Suprapubic skin (tissue), 3 donors: Measurements from ENCODE around the gene FLOT2.

Experiments
- POLR2AphosphoS5 ChIP-seq, 3 donors: sonication (generic); formaldehyde crosslinking; IDR thresholded peaks; one replicate each; pipeline ENCODE4 v1.6.1; 2017; ENCODE audit warnings: antibody characterized with exemption in 3 of 3
- TF ChIP-seq, protein P1 (sequence below), 2 donors: fragments of 200-600 bp in 1 of 2; fragments of 450-650 bp in 1 of 2; sonication (generic) in 1 of 2; IDR thresholded peaks; one replicate each; pipeline ENCODE4 v1.5.1; 2016 to 2019; ENCODE audit warnings: antibody characterized with exemption in 2 of 2, mild to moderate bottlenecking in 1 of 2, moderate library complexity in 1 of 2

DNA sequence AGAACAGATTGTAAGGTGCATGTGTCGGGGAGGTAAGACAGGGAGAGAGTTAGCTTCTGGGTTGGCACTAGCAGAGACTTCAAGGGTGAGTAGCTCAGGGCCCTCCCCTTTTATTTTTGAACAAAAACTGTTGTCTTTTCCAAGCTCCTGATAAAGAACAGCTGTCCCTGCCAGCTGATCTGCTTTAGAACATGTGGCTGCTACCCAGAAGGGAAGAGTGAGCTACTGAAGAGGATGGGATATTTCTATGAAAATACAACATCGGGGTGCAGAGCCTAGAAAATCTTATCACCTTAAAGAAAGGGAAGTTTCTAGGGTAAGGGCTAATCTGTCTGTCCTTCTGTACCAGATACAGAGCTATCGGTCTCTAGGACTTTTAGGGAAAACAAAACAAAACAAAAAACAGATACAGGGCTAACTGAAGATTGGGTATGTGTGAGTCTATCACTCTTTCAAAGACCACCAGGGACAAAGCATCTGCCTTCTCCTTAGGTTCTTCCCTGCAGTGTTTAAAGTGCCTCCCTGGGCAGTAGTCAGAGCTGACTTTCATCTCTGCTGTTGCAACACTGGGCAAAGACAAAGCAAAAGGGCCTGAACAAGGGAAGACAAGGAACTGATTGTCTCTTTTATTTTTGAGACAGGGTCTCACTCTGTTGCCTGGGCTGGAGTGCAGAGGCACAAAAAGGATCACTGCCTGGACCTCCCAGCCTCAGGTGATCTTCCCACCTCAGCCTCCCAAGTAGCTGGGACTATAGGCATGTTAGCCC, 10.4 kb upstream of the FLOT2 start:
- TF ChIP-seq POLR2AphosphoS5 (IDR thresholded peaks at IDR 0.05): no peak
- TF ChIP-seq, protein P1, sequence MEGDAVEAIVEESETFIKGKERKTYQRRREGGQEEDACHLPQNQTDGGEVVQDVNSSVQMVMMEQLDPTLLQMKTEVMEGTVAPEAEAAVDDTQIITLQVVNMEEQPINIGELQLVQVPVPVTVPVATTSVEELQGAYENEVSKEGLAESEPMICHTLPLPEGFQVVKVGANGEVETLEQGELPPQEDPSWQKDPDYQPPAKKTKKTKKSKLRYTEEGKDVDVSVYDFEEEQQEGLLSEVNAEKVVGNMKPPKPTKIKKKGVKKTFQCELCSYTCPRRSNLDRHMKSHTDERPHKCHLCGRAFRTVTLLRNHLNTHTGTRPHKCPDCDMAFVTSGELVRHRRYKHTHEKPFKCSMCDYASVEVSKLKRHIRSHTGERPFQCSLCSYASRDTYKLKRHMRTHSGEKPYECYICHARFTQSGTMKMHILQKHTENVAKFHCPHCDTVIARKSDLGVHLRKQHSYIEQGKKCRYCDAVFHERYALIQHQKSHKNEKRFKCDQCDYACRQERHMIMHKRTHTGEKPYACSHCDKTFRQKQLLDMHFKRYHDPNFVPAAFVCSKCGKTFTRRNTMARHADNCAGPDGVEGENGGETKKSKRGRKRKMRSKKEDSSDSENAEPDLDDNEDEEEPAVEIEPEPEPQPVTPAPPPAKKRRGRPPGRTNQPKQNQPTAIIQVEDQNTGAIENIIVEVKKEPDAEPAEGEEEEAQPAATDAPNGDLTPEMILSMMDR (IDR thresholded peaks at IDR 0.05): no peak
